ENCODE measurements around the gene AFAP1L2.

The AFAP1L2 gene

GRCh38 chr10:114246679-114247305 lies 157.5 kb downstream of the AFAP1L2 start:
- DNase-seq (ENCODE audit: low read depth in 1 of 2, low spot score in 1 of 2), result no peak

- DNase-seq (ENCODE audit: low read depth in 1 of 2, low spot score in 1 of 2), result no peak
These were observed 159.0 kb downstream of the AFAP1L2 start for GRCh38 chr10:114245121-114245791.

All from activated T-helper 1 cell treated with anti-CD3 and anti-CD28 coated beads, Interleukin-2, amount 50 U/mL, for 16 hours (primary cell).